Raji (cell line): ENCODE data around the gene KCNH2.

Source experiments
- POLR2A ChIP-seq: IDR thresholded peaks from 2 replicates; pipeline ENCODE4 v1.6.1; 2011; ENCODE audit warnings: low read depth, low read length, control low read depth; ENCODE audit not compliant: insufficient read depth

Gene KCNH2

GRCh38 chr7:150989456-150989855, 11.3 kb upstream of the KCNH2 start:
- no peak for TF ChIP-seq POLR2A

- no peak for TF ChIP-seq POLR2A
Observed at GRCh38 chr7:150988230-150989226, 10.4 kb upstream of the KCNH2 start.

DNA sequence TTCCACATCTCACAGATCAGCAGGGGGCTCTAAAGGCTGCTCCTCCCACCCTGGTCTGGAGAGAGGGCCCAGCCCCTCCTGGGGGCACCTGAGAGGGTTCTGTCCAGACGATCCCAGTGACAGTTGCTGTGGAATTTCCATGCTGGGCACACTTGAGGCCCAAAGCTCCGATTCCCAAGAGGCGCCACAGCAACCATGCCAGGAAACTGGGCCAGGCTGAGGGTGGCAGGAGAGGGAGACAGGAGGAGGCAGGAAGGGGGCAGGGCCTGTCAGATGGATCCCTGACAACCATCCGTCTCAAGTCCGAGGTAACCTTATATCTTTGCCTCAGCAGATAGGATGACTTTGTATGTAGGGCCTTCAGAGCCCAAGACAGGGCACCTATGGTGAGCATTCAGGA, 8.4 kb upstream of the KCNH2 start:
- TF ChIP-seq POLR2A = no peak

DNA sequence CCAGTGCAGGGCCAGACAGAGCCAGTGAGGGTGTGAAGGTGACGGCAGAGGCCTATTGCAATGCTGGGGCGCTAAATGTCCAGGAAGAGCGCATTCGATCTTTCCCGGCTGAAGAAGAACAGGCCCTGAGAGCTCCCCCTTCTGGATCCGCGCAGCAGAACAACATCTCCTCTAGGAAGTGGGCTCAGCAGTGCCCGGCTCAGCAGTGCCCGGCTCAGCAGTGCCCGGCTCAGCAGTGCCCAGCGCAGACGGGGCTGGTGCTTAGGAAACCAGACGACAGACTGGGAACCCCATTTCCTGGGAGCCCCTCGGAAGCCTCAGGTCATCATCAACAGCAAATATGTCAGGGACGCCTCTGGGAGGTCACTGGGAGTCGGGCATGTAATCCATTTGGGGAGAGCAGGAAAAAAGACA, 8.0 kb upstream of the KCNH2 start:
- no peak for TF ChIP-seq POLR2A

GRCh38 chr7:150983893-150984368, 5.8 kb upstream of the KCNH2 start:
- TF ChIP-seq POLR2A = no peak

DNA sequence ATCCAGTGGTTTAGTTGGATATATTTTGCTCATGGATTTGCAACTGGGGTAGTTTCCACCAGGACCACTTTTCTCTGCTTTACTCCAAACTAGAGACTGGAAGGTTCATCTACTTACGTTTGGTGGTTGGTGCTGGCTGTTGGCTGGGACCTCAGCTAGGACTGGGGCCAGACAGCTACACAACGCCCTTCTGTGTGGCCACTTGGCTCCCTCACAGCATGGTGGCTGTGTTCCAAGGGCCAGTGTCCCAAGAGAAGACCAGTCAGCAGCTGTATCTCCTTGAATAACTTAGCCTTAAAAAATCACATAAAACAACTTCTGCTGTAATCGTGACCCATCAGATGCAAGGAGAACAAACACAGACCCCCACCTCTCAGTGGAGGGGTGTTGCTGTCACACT, 4.2 kb upstream of the KCNH2 start:
- TF ChIP-seq POLR2A = no peak

DNA sequence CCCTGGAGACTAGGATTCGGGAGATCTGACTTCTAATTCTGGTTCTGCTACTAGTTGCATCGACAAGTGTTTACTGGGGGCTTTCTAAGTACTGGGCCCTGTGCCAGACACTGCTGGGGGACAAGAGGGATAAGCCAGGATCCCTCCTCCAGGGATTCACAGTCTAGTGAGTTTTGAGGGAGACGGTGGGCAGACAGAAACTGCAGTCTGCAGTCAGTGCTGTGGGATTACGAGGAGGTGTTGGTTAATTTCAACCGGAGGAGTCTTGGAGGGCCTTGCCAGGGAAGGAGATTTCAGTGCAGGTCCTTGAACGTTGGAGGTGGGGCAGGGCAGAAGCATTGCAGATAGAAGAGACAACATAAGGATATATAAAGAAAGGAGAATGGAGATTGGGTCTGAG, 3.5 kb upstream of the KCNH2 start:
- no peak for TF ChIP-seq POLR2A

- no peak for TF ChIP-seq POLR2A
Observed at GRCh38 chr7:150980663-150981062, 2.5 kb upstream of the KCNH2 start.

GRCh38 chr7:150979713-150980390, 1.7 kb upstream of the KCNH2 start:
- no peak for TF ChIP-seq POLR2A

- no peak for TF ChIP-seq POLR2A
Observed at GRCh38 chr7:150977382-150978125, 567 bp downstream of the KCNH2 start.

DNA sequence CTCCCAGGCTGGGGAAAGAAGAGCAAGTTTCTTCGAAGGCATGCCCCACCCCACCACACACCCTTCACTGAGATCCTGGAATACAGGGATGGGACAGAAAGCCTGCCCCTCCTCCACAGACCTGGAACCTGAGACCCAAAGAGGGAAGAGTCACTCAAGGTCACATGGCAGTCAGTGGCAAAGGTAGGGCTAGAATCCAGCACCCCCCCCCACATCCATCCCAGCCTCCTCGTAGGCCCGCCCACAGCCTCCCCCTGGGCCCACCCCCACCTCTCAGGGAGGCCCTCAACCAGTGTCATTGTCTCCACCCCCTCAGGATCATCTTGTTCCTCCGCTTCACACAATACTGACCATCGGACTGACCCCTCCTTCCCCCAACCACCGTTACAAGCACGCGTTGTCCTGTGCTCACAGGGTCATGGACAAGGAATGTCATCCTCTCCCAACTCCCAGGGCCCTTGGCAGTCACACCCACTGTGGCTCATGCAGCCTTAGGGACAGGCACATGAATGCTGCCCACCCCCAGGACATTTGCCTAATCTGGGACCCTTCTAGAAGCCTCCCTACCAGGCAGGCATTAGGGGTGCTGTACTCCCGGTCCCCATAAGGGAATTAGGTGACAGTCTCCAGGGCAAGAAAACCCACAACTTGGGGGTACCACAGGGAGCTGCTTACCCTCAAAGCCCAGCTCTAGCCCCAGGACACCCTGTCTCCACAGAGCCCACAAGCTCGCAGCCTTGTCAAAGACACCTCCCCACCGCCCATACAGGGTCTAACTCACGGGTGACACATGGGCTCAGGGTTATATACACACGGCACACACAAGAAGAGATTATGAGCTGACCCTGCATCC, 1.4 kb downstream of the KCNH2 start:
- TF ChIP-seq POLR2A = 0 out of 2 replicates have a peak, but pooled peaks have one; percentile 6

DNA sequence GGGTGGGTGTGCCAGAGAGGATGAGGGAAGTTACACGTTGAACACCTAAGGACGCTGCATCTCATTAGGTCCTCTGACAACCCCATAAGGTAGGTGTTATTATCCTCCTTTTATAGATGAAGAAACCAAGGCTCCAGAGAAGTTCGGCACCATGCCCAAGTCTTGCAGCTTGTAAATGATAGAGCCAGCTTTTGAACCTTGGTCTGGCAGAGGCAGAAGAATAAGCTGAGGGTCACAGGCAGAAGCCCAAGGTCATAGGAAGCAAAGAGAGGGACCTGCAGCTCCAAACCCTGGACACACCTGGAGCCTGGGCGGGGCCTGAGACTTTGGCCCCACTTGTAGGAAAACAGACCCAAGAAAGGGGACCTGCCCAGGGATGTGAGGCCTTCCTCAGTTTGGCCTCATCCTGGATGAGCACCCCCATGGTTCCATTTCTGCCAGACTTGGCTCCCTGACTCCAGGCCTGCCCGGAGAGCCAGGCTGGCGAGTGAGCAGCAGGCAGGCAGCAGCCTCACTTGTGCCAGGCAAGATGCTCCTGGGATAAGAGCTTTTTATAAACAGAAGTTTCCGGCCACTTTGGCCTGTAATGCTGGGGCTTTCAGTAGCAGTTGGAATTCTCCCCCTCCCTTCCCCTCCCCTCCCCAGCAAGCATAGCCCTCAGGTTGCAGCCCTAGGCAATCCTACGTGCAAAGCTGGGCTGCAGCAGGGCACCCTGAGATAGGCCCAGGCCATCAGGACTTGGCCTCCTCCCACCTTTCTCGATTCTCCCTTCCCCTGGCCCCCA, 2.4 kb downstream of the KCNH2 start:
- no peak for TF ChIP-seq POLR2A

DNA sequence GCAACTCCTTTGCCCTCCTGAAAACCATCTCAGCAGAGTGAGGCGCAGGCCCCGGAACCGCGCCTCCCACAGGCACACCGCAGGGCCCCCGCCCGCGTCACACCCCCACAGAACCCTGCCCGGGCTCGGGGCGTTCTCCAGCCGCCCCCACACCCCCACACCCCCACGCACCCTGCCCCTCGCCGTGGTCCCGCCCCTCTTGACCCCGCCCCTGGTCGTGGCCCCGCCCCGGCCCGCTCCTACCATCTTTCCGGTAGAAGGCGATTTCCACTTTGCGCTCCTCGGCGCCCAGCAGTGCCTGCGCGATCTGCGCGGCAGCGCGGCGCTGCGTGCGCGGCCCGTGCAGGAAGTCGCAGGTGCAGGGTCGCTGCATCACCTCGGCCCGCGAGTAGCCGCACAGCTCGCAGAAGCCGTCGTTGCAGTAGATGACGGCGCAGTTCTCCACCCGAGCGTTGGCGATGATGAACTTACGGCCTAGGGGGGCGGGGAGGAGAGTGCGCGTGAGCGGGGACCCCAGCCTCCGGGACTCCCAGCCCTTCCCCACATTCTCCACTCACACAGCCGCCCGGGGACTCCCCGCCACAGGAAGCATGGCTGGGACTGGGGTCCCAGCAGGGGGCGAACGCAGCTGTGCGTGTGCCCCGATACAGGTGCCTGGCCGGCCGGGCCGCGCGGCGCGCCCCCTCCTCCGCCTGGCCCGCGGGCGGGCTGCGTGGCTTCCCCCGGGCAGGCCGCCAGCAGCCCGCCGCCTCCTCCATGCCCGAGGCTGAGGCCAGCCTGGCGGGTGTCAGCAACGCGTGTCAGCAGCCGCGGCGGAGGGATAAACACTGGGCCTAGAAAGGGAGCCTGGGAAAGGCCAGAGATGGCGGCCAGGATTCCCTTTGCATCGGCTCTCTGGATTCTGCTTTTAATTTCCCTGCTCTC, 3.4 kb downstream of the KCNH2 start:
- TF ChIP-seq POLR2A = peak; percentile 95
